Endothelial cell of umbilical vein (primary cell): ENCODE data around the gene TMEM82. TPM values are rescaled to one million over a fixed set of nuclear protein-coding genes. Genes with fewer than 3 reads are reported as not detected.

Source experiments
- BruUV-seq: library from RNA; stranded (reverse); fragments of 400-500 nt; replicated peaks from 2 replicates; lab custom pipeline; 2021; lab: Mats Ljungman, UMichigan
- CTCF ChIA-PET: fragments of 300-600, 350-600 bp; sonication (Branson Sonifier 250); formaldehyde crosslinking; loops from one replicate; lab custom pipeline; 2021; ENCODE audit warnings: antibody characterized with exemption, inconsistent platforms; lab: Charles Lee
- POLR2A ChIA-PET: fragments of 300-600, 350-600 bp; sonication (Branson Sonifier 250); formaldehyde crosslinking; loops from one replicate; lab custom pipeline; 2021; ENCODE audit warnings: antibody characterized with exemption, inconsistent platforms; lab: Charles Lee
- DNase-seq: peaks from one replicate; pipeline ENCODE4 v3.0.0-alpha.2; 2011; ENCODE audit warnings: low read depth, low spot score
- FAIRE-seq: peaks from 2 replicates; lab custom pipeline; 2011; peaks lifted over from hg19 to GRCh38; lab: Jason Lieb, UNC
- H2AFZ ChIP-seq: 2 replicates; pipeline ENCODE4 v1.6.0; 2012; ENCODE audit warnings: low read depth, low read length, control low read depth, inconsistent platforms
- H3K27ac ChIP-seq: 2 replicates; pipeline ENCODE4 v1.5.1; 2011; ENCODE audit warnings: low read depth, mild to moderate bottlenecking, control low read depth, low read length, moderate library complexity; ENCODE audit not compliant: insufficient read depth
- H3K27me3 ChIP-seq, 2 experiments: 2 replicates each; pipeline versions ENCODE4 v1.6.0 to v1.6.1; 2011; ENCODE audit warnings: low read length in 2 of 2, mixed read lengths in 1 of 2; ENCODE audit not compliant: control insufficient read depth in 2 of 2, insufficient read depth in 2 of 2
- H3K36me3 ChIP-seq, 2 experiments: 2 replicates in 1 of 2; 3 replicates in 1 of 2; pipeline ENCODE4 v1.5.1; 2011; ENCODE audit warnings: low read length in 2 of 2, mild to moderate bottlenecking in 1 of 2, moderate library complexity in 1 of 2; ENCODE audit not compliant: control insufficient read depth in 2 of 2, insufficient read depth in 2 of 2; ENCODE audit errors: extremely low read depth in 1 of 2
- H3K4me1 ChIP-seq: 3 replicates; pipeline ENCODE4 v1.5.1; 2011; ENCODE audit warnings: mild to moderate bottlenecking, low read length; ENCODE audit not compliant: control insufficient read depth, insufficient read depth; ENCODE audit errors: extremely low read depth
- H3K4me2 ChIP-seq: 2 replicates; pipeline ENCODE4 v1.6.1; 2011; ENCODE audit warnings: low read length, control low read depth, mixed read lengths; ENCODE audit not compliant: insufficient read depth
- H3K4me3 ChIP-seq, 3 experiments: fragments of 200-600 bp in 1 of 3; sonication (generic), shearing (Covaris generic) in 1 of 3; replicated peaks in 1 of 3; 2 replicates each; pipeline ENCODE4 v1.5.1; 2011 to 2016; ENCODE audit warnings: control low read depth in 3 of 3, low read length in 3 of 3, mild to moderate bottlenecking in 2 of 3, inconsistent platforms in 1 of 3, low read depth in 1 of 3, moderate library complexity in 1 of 3; ENCODE audit not compliant: insufficient read depth in 1 of 3
- H3K79me2 ChIP-seq: 2 replicates; pipeline ENCODE4 v1.6.0; 2012; ENCODE audit warnings: low read length, inconsistent platforms; ENCODE audit not compliant: control insufficient read depth, insufficient read depth
- H3K9ac ChIP-seq: replicated peaks from 2 replicates; pipeline ENCODE3; 2011; ENCODE audit warnings: low read length, control low read depth; ENCODE audit not compliant: insufficient read depth; ENCODE audit errors: extremely low read depth
- H3K9me1 ChIP-seq: replicated peaks from 3 replicates; pipeline ENCODE4 v1.6.0; 2011; ENCODE audit warnings: mild to moderate bottlenecking, low read length; ENCODE audit not compliant: control insufficient read depth, insufficient read depth; ENCODE audit errors: extremely low read depth
- H3K9me3 ChIP-seq: replicated peaks from 2 replicates; pipeline ENCODE4 v1.5.1; 2012; ENCODE audit warnings: low read length, inconsistent platforms; ENCODE audit not compliant: control insufficient read depth, insufficient read depth
- H4K20me1 ChIP-seq: replicated peaks from 2 replicates; pipeline ENCODE3; 2011; ENCODE audit warnings: mild to moderate bottlenecking, low read length; ENCODE audit not compliant: control insufficient read depth, insufficient read depth; ENCODE audit errors: extremely low read depth
- EZH2 ChIP-seq: IDR thresholded peaks from 2 replicates; pipeline ENCODE4 v1.6.1; 2012; ENCODE audit warnings: borderline replicate concordance, low read depth, mild to moderate bottlenecking, moderate library complexity, low read length, inconsistent platforms; ENCODE audit not compliant: severe bottlenecking
- FOS ChIP-seq: IDR thresholded peaks from 2 replicates; pipeline ENCODE4 v1.6.1; 2011; ENCODE audit warnings: mild to moderate bottlenecking, low read length, moderate library complexity, borderline replicate concordance; ENCODE audit not compliant: insufficient read depth
- GATA2 ChIP-seq: IDR thresholded peaks from 2 replicates; pipeline ENCODE4 v1.7.0; 2011; ENCODE audit warnings: low read depth, mild to moderate bottlenecking, moderate library complexity, mixed read lengths, low read length; ENCODE audit not compliant: insufficient read length, insufficient read depth
- JUN ChIP-seq: IDR thresholded peaks from 2 replicates; pipeline ENCODE4 v1.6.1; 2011; ENCODE audit warnings: borderline replicate concordance, low read depth; ENCODE audit not compliant: insufficient read length, insufficient read depth
- MYC ChIP-seq: IDR thresholded peaks from one replicate; pipeline ENCODE4 v1.6.1; 2011; ENCODE audit warnings: mild to moderate bottlenecking, low read depth, low read length
- POLR2A ChIP-seq: IDR thresholded peaks from 2 replicates; pipeline ENCODE4 v1.6.1; 2012; ENCODE audit warnings: low read depth, mild to moderate bottlenecking, control low read depth, low read length
- POLR2AphosphoS5 ChIP-seq: IDR thresholded peaks from 2 replicates; pipeline ENCODE4 v1.6.1; 2012; ENCODE audit warnings: low read depth, mild to moderate bottlenecking, control low read depth, low read length, moderate library complexity; ENCODE audit not compliant: insufficient read depth
- dilution Hi-C: fragments of 300-500 bp; cut with MboI; formaldehyde crosslinking; loops from one replicate; pipeline ENCODE4 v1.15.0; 2019; ENCODE audit warnings: low sequenced_read_pairs; ENCODE audit not compliant: extremely low pct_ligation_motif_present
- intact Hi-C: fragments of 100-400 bp; cut with micrococcal nuclease; formaldehyde crosslinking; loops from one replicate; pipeline ENCODE4 v1.10.0; 2022
- polyA plus RNA-seq, 4 experiments: library from polyadenylated mRNA; depleted of rRNA in 3 of 4; stranded (reverse) in 3 of 4; unstranded in 1 of 4; fragments of >200 nt; gene quantifications; 2 replicates each; pipeline versions ENCODE4 v1.2.1 to v1.2.3, GENCODE V29; 2011 to 2012; ENCODE audit warnings: missing spikeins in 1 of 4
- total RNA-seq: library from RNA; stranded (reverse); gene quantifications from 2 replicates; pipeline ENCODE4 v1.2.3, GENCODE V29; 2021
- TF ChIP-seq, protein P1 (sequence below), 2 donors: IDR thresholded peaks; 1 replicate in 1 of 2; 2 replicates in 1 of 2; pipeline ENCODE4 v1.5.1; 2011; ENCODE audit warnings: low read length in 2 of 2, mild to moderate bottlenecking in 2 of 2, moderate library complexity in 2 of 2, control low read depth in 1 of 2, inconsistent platforms in 1 of 2, low read depth in 1 of 2; ENCODE audit not compliant: insufficient read depth in 1 of 2; ENCODE audit errors: extremely low read depth in 1 of 2
- TF ChIP-seq, protein P2 (sequence below): IDR thresholded peaks from 2 replicates; pipeline ENCODE4 v1.6.1; 2011; ENCODE audit not compliant: insufficient read depth, insufficient read length

The TMEM82 gene
- total and polyA plus RNA-seq, 2 donors (not counting 3 experiments of a cell fraction or from before 2014, with no cell fraction given), result not detected

DNA sequence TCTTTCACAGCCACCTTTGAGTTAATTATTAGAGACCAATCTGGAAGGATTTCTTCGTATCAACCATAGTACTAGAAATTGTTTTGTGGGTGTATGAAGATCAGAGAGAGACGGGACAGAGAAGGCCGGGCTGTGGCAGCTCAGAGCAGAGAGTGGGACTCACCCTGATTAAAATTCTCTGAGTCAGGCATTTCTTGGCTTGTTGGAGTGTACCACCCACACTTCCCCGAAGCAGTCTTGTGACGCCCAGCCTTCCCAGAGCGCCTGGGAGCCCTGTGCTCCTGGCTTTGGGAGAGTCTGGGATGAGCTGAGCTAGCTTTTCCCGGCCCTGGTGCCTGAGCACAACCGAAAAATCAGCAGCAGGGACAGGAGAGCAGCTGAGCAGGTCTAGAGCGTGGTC lies 38.7 kb upstream of the TMEM82 start:
- no peak overlapping the region for H3K9ac ChIP-seq
- H3K9me3 ChIP-seq, result no peaks in the 10 kb centered on the region
- no TSS peak for BruUV-seq
- no peaks in the 10 kb centered on the region for H3K9me1 ChIP-seq
- H4K20me1 ChIP-seq, result peaks cover 2% of the 10 kb centered on the region
- no peak overlapping the region for H2AFZ ChIP-seq
- FAIRE-seq, result peak; percentile 35
- TF ChIP-seq GATA2 (no peak), JUN (no peak), POLR2A (no peak), FOS (no peak), POLR2AphosphoS5 (no peak), MYC (no peak), EZH2 (no peak)
- TF ChIP-seq, protein P1, sequence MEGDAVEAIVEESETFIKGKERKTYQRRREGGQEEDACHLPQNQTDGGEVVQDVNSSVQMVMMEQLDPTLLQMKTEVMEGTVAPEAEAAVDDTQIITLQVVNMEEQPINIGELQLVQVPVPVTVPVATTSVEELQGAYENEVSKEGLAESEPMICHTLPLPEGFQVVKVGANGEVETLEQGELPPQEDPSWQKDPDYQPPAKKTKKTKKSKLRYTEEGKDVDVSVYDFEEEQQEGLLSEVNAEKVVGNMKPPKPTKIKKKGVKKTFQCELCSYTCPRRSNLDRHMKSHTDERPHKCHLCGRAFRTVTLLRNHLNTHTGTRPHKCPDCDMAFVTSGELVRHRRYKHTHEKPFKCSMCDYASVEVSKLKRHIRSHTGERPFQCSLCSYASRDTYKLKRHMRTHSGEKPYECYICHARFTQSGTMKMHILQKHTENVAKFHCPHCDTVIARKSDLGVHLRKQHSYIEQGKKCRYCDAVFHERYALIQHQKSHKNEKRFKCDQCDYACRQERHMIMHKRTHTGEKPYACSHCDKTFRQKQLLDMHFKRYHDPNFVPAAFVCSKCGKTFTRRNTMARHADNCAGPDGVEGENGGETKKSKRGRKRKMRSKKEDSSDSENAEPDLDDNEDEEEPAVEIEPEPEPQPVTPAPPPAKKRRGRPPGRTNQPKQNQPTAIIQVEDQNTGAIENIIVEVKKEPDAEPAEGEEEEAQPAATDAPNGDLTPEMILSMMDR (IDR thresholded peaks at IDR 0.05; ENCODE audit: extremely low read depth in 1 of 2, insufficient read depth in 1 of 2, low read depth in 1 of 2, low read length in 2 of 2), result no peak
- TF ChIP-seq, protein P2, sequence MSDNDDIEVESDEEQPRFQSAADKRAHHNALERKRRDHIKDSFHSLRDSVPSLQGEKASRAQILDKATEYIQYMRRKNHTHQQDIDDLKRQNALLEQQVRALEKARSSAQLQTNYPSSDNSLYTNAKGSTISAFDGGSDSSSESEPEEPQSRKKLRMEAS, result no peak
- CTCF ChIA-PET, result interaction anchor here (0.9 kb wide), 1 partner anchor 11 kb away, joined by 3 read pairs; no protein-coding TSS in a partner anchor
- H3K4me3 ChIP-seq, result no peak overlapping the region
- no peaks in the 10 kb centered on the region for H3K4me1 ChIP-seq
- POLR2A ChIA-PET, result no interaction called here
- H3K27me3 ChIP-seq, result no peaks in the 10 kb centered on the region
- dilution Hi-C loops (no loop called here), intact Hi-C loops (no loop called here)
- peak overlapping the region; percentile 13 for H3K27ac ChIP-seq
- DNase-seq, result peak; percentile 56
- H3K79me2 ChIP-seq, result peaks cover 37% of the 10 kb centered on the region
- peaks cover 0 to 4% of the 10 kb centered on the region in 2 experiments for H3K36me3 ChIP-seq
- H3K4me2 ChIP-seq, result no peak overlapping the region
